ENCODE data around the gene RNF212.

The RNF212 gene

DNA sequence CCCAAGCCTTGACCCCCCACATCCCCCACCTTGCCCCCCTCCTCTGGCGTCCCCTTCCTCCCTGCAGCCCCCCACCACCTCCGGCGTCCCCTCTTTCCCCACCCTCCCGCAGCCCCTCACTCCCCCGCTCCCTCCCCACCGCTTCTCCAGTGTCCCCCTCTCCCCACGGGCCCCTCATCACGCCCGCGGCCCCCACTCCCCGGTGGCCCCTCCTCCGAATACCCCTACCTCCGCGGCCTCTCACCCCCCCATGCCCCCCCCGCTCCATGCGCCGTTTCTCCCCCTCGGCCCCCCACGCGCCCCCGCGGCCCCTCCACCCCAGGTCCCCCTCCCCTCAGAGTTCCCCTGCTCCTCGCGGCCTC, 562 bp downstream of the RNF212 start:
- no peak for DNase-seq

GRCh38 chr4:1112174-1112820, 1.1 kb downstream of the RNF212 start:
- no peak for DNase-seq

DNA sequence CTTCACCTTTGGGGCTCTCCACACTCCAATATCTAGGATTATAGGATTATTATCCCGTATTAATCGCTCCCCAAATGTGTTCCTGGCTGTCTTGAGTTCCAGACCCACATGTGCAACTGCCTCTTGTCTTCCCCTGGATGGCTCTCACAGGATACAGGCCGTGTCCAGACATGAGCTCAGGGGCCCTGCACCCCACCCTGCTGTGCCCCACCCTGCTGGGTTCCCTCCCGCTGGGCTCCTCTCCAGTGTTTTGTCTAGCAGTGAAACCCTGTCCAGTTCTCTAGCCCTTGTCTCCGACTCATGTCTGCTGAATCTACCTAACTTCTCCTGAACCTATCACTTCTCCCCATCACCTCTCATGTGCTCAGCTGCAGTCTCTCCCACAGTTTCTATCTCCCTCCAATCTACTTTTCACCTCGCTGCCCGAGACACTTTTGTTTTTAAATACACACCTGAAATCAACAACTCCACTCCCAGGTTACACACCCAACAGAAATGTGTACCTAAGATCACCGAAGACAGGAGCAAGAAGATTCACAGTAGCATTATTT, 2.0 kb downstream of the RNF212 start:
- no peak for DNase-seq

DNA sequence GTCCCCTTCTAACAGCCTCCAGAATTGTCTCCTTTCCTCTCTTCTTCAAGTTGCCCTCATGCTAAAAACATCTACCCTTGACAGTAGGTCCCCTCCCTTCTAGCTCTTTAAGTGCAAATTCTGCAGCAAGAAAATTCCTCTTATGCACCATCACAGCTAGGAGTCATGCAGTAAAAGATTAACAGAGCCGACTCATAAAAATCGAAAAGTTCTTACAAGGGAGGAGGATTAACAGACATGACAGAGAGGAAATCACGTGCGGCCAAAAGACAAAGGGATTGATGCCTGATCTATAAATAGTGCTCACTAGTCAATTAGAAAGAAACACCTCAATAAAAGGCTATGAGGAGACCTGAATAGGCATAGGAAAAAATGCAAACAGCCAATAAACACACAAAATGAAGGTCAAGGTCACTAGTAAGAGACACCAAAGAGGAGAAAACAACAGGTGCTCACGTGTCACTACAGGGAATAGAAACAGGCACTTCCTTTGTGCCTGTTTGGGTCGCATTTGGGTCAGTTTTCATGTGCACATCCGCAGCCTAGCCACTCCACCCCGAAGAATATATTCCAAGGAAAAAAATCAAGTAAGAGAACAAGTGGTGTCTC, 3.4 kb downstream of the RNF212 start:
- no peak for DNase-seq

DNA sequence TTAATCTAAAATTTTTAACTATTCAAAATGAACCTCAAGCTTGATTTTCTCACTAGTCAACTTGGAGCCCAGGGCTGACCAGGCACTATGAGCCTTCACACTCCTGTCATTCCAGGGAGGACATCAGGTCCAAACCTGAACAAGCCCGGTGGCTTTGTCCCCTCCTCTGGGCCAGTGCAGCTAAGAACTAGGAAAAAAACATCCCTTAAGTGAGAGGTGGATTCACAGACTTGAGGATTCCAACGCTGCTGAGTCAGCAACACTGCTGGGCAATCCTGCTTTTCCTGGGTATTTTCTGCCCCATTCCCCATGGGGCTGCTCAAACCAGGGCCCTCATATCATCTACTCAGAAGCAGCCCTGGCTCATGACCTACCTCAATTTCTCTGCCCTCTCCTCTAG, 4.0 kb downstream of the RNF212 start:
- no peak for DNase-seq

GRCh38 chr4:1105662-1106061, 7.7 kb downstream of the RNF212 start:
- no peak for DNase-seq

DNA sequence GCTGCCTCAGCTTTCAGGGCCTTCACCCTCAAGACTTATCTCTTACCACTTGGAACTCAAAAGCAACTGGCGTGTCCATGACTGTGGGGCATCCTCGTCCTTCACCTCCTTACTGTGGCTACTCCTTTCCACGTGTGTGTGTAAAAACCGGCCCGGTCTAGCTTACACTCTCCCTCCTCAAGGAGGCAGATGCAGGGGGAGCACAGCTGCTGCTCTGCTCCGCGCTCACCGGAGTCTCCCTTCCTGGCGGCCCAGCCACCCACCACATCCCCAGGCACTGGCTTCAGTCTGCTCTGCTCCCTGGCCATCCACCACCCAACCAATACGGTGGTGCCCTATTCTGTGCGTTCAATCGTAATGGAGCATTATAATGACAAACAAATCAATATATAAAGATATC, 8.3 kb downstream of the RNF212 start:
- DNase-seq, result no peak

DNA sequence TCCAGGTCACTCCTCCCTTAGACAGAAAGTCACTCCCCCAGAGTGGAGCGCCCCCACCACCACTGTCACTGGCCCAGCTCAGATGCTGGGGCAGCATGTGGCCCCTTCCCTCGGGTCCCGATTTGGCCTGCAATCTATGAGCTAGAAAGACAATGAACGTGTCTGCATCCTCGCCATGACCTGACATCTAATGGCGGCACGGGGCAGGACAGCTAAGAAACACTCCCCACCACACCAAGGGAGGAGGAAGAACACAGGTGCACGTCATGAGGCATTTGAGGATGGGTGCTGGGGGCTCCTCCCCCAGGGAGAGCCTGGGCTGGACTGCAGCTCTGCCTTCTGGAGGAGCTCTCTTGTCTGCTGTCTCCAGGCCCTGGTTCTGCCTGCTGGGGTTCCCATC, 8.7 kb downstream of the RNF212 start:
- DNase-seq, result no peak

GRCh38 chr4:1099684-1100335, 13.6 kb downstream of the RNF212 start:
- no peak for DNase-seq

DNA sequence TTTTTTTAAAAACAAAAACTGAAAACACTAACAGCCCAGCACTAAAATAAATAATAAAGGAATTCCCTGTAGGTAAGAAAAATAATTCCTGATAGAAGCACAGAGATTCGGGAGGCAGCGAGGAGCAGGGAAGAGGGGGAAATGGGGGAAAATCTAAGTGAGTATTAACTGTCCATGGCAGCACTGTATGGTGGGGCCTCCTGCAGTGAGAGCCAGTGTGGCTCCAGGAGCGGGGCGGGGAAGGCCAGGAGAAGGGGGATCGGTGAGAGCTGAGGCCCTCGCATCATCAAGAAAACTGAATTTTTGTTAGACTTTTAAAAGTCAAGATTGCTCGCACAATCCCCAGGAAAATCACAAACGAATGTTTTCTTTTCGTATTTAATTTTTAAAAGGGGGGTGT, 14.1 kb downstream of the RNF212 start:
- DNase-seq, result no peak

- DNase-seq, result no peak
These were observed 14.9 kb downstream of the RNF212 start for GRCh38 chr4:1098311-1098925.

- no peak for DNase-seq
These were observed 15.8 kb downstream of the RNF212 start for GRCh38 chr4:1097553-1097952.

GRCh38 chr4:1096841-1097240, 16.5 kb downstream of the RNF212 start:
- DNase-seq, result no peak

DNA sequence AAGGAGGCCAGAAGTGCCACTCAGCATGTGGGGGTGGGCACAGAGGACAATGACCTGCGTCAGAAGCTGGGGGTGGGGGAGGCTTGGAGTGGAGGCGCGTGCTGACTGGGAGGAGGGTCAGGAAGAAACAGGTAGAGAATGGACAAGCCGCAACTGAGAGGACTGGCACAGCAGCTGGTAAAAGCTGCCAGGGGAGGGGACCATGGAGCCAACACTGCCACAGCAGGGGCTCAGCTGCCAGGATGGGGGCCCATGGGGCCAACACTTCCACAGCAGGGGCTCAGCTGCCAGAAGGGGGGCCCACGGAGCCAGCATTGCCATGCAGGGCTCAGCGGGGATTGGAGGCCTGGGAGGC, 19.1 kb downstream of the RNF212 start:
- no peak for DNase-seq

- DNase-seq, result no peak
These were observed 19.7 kb downstream of the RNF212 start for GRCh38 chr4:1093391-1094335.

DNA sequence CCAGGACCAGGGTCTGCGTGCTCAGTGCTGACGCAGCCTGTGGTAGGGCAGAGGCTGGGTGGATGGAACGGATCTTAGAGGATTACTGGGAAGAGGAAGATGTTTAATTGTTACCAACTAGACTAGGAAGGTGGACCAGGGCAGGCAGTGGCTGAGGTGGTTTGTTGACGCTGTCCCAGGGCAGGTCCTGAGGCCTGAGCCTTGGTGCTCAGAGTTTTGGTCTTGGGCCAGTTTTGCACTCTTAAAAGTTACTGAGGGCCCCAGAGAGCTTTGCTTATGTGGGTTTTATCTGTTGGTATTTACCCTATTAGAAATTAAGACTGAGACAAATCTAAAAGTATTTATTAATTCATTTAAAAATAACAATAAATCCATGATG, 20.4 kb downstream of the RNF212 start:
- DNase-seq, result no peak

DNA sequence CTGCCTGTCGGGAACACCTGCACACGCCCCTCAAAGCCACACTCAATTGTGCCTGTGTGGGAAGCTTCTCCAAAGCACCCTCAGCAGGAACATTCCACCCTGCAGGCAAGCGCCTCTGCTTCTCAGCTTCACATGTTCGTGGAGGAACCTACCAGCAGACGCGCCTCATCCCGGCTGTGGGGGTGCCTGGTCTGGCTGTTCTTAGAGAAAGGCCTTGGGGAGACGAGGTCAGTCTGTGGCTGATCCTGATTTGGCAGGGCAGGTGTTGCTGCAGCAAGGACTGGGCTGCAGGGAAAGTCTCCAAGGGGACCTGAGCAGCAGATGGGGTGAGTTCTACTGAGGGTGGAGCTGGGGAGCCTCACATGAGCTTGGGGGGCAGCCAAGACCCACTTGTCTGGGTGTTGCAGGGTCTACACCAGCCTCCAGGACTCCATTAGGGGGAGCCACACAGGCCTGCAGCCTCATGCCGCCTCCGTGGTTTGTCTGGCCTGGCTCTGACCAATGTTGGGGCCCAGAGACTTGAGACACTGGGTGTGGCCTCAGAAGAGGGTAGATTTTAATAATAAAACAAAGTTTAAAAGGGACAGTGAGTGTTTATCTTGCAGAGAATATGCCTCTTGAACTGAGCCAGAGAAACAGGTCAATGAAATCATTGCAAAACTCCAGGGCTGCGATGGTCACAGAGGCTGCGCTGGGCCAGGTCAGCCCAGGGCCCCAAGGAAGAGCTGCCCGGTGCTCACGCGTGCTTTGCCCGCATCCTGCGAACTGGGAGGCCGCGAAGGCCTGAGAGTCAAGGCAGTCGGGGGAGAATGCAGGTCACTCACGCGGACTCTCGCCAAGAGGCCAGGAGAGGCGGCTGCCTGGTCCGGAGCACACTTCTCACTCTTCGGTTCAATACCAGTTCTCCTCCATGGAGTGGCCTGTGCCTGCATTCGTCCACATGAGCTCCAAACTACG, 21.1 kb downstream of the RNF212 start:
- DNase-seq, result no peak

- no peak for DNase-seq
These were observed 21.8 kb downstream of the RNF212 start for GRCh38 chr4:1091561-1091995.

GRCh38 chr4:1090465-1091440, 22.6 kb downstream of the RNF212 start:
- no peak for DNase-seq

DNA sequence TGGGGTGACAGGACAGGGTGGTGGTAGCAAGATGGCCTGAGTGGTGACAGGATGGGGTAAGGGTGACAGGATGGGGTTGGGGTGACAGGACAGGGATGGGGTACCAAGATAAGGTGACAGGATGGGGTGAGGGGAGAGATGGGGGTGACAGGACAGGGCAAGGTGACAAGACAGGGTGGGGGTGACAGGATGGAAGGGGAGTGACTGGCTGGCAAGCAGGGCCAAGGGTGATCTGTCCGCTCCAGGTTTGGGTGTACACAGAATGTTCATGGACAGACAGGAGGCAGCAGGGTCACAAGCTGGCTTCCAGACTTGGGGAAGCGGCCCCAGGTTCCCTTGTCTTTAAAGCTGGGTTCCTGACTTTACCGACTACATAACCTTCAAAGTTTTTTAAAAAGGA, 23.3 kb downstream of the RNF212 start:
- no peak for DNase-seq
